Measurements from ENCODE around the gene AASDH.

DNA sequence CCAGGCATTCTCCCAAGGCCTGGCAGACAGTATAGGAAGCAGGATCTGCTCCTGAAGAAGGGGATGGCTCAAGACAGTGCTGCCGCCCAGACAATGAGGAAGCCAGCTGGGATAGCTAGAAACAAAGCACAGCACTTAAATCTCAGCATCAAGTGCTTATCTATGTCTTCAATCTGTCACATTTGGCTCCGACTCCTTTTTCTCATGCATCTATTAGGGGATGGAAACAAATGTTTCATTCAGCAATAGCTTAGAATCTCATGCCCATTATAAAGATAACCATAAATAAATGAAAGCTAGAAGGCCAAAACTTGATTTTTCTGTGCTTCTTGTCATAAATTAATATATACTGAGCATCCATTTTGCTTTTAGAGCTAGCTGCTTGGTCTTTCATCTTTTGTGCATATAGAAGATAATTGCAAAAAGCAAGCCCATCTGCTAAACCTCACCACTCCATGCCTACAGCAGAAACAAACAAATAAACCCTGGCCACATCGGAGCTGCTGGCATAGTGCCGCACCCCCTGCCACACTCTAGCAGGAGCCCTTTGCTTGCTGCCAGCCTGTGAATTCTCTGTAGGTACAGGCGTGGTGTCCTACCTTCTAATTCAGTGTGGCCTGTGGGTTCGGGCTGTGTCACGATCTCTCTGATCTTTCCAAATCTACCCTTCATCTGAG, 75.9 kb downstream of the AASDH start:
- TF ChIP-seq POLR2A (IDR thresholded peaks at IDR 0.05): no peak
- TF ChIP-seq, protein P1, sequence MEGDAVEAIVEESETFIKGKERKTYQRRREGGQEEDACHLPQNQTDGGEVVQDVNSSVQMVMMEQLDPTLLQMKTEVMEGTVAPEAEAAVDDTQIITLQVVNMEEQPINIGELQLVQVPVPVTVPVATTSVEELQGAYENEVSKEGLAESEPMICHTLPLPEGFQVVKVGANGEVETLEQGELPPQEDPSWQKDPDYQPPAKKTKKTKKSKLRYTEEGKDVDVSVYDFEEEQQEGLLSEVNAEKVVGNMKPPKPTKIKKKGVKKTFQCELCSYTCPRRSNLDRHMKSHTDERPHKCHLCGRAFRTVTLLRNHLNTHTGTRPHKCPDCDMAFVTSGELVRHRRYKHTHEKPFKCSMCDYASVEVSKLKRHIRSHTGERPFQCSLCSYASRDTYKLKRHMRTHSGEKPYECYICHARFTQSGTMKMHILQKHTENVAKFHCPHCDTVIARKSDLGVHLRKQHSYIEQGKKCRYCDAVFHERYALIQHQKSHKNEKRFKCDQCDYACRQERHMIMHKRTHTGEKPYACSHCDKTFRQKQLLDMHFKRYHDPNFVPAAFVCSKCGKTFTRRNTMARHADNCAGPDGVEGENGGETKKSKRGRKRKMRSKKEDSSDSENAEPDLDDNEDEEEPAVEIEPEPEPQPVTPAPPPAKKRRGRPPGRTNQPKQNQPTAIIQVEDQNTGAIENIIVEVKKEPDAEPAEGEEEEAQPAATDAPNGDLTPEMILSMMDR (IDR thresholded peaks at IDR 0.05): no peak
- TF ChIP-seq POLR2AphosphoS5 (IDR thresholded peaks at IDR 0.05): no peak
- no peak for TF ChIP-seq EP300 (IDR thresholded peaks at IDR 0.05)

Data from stomach (tissue), 4 donors.